HEK293T (cell line): ENCODE measurements around the gene NPHP4.

ENCODE experiments used
- CTCF ChIA-PET: fragments of 350-600 bp; formaldehyde crosslinking; extraction: SDS; loops from one replicate; lab custom pipeline; 2021; ENCODE audit warnings: antibody characterized with exemption, inconsistent platforms; lab: Yijun Ruan, JAX
- POLR2A ChIA-PET: fragments of 350-600 bp; formaldehyde crosslinking; extraction: SDS; loops from one replicate; lab custom pipeline; 2020; ENCODE audit warnings: antibody characterized with exemption, inconsistent platforms; lab: Yijun Ruan, JAX
- DNase-seq: peaks from one replicate; pipeline ENCODE4 v3.0.0; 2012; ENCODE audit warnings: mixed read lengths; ENCODE audit errors: extremely low spot score
- ARNT ChIP-seq: fragments of 450-650 bp; IDR thresholded peaks from 2 replicates; pipeline ENCODE4 v1.6.1; 2017; ENCODE audit warnings: mild to moderate bottlenecking
- BHLHE40 ChIP-seq: fragments of 450-650 bp; IDR thresholded peaks from 2 replicates; pipeline ENCODE4 v1.6.1; 2016; ENCODE audit warnings: mild to moderate bottlenecking, moderate library complexity, borderline replicate concordance
- CTBP1 ChIP-seq: fragments of 450-650 bp; IDR thresholded peaks from 2 replicates; pipeline ENCODE4 v1.6.1; 2016; ENCODE audit warnings: borderline replicate concordance
- ELF4 ChIP-seq: fragments of 450-650 bp; IDR thresholded peaks from 2 replicates; pipeline ENCODE4 v1.6.1; 2017; ENCODE audit warnings: antibody characterized with exemption
- FOXA1 ChIP-seq: fragments of 450-650 bp; IDR thresholded peaks from 2 replicates; pipeline ENCODE4 v1.6.1; 2016; ENCODE audit warnings: mild to moderate bottlenecking
- FOXK2 ChIP-seq: fragments of 450-650 bp; IDR thresholded peaks from 2 replicates; pipeline ENCODE4 v1.6.1; 2016; ENCODE audit warnings: mild to moderate bottlenecking
- FOXM1 ChIP-seq: fragments of 450-650 bp; IDR thresholded peaks from 2 replicates; pipeline ENCODE4 v1.6.1; 2017; ENCODE audit warnings: mild to moderate bottlenecking, borderline replicate concordance
- HDGF ChIP-seq: fragments of 450-650 bp; IDR thresholded peaks from 2 replicates; pipeline ENCODE4 v1.6.1; 2017; ENCODE audit warnings: antibody characterized with exemption, borderline replicate concordance
- L3MBTL2 ChIP-seq: fragments of 450-650 bp; conservative IDR thresholded peaks from 2 replicates; pipeline ENCODE4 v1.6.1; 2016; ENCODE audit warnings: mild to moderate bottlenecking
- LEF1 ChIP-seq: fragments of 450-650 bp; IDR thresholded peaks from 2 replicates; pipeline ENCODE4 v1.6.1; 2017; ENCODE audit warnings: mild to moderate bottlenecking, borderline replicate concordance
- NFRKB ChIP-seq: fragments of 450-650 bp; IDR thresholded peaks from 2 replicates; pipeline ENCODE4 v1.6.1; 2016; ENCODE audit warnings: mild to moderate bottlenecking, moderate library complexity
- PKNOX1 ChIP-seq: fragments of 450-650 bp; IDR thresholded peaks from 2 replicates; pipeline ENCODE4 v1.6.1; 2016
- SP1 ChIP-seq: fragments of 450-650 bp; IDR thresholded peaks from 2 replicates; pipeline ENCODE4 v1.6.1; 2017
- SUZ12 ChIP-seq: fragments of 450-650 bp; IDR thresholded peaks from 2 replicates; pipeline ENCODE4 v1.6.1; 2016; ENCODE audit warnings: mild to moderate bottlenecking
- TARDBP ChIP-seq: fragments of 450-650 bp; IDR thresholded peaks from 2 replicates; pipeline ENCODE4 v1.6.1; 2016
- ZNF384 ChIP-seq: fragments of 450-650 bp; IDR thresholded peaks from 2 replicates; pipeline ENCODE4 v1.6.1; 2016

The NPHP4 gene

GRCh38 chr1:5908461-5909375 lies 83.5 kb downstream of the NPHP4 start:
- no peak for TF ChIP-seq LEF1
- no peak for TF ChIP-seq BHLHE40
- TF ChIP-seq NFRKB: no peak
- TF ChIP-seq CTBP1: no peak
- TF ChIP-seq TARDBP: no peak
- TF ChIP-seq ZNF384: no peak
- TF ChIP-seq PKNOX1: no peak
- TF ChIP-seq HDGF: no peak
- no peak for TF ChIP-seq SUZ12
- TF ChIP-seq ARNT: no peak
- TF ChIP-seq FOXM1: no peak
- no peak for TF ChIP-seq L3MBTL2
- TF ChIP-seq SP1: no peak
- TF ChIP-seq FOXK2: no peak
- no peak for TF ChIP-seq FOXA1
- POLR2A ChIA-PET: no interaction called here
- CTCF ChIA-PET: interaction anchor here (0.8 kb wide), 1 partner anchor 151 kb away, joined by 3 read pairs; no protein-coding TSS in a partner anchor
- DNase-seq: no peak

GRCh38 chr1:5907966-5908365 lies 84.3 kb downstream of the NPHP4 start:
- CTCF ChIA-PET: interaction anchor here (1.5 kb wide), 1 partner anchor 398 kb away, joined by 5 read pairs; no protein-coding TSS in a partner anchor
- POLR2A ChIA-PET: no interaction called here
- DNase-seq: no peak
- TF ChIP-seq L3MBTL2: no peak
- TF ChIP-seq ARNT: no peak
- no peak for TF ChIP-seq HDGF
- no peak for TF ChIP-seq FOXA1
- no peak for TF ChIP-seq ELF4
- no peak for TF ChIP-seq SUZ12
- no peak for TF ChIP-seq PKNOX1
- no peak for TF ChIP-seq CTBP1
- no peak for TF ChIP-seq ZNF384
- TF ChIP-seq SP1: no peak
- no peak for TF ChIP-seq LEF1
- no peak for TF ChIP-seq FOXM1
- TF ChIP-seq BHLHE40: no peak
- TF ChIP-seq FOXK2: no peak
- TF ChIP-seq NFRKB: no peak
- no peak for TF ChIP-seq TARDBP

GRCh38 chr1:5907386-5907785 lies 84.8 kb downstream of the NPHP4 start:
- POLR2A ChIA-PET: no interaction called here
- TF ChIP-seq FOXM1: no peak
- TF ChIP-seq SP1: no peak
- TF ChIP-seq TARDBP: no peak
- TF ChIP-seq SUZ12: no peak
- DNase-seq: no peak
- CTCF ChIA-PET: interaction anchor here (1.5 kb wide), 1 partner anchor 397 kb away, joined by 5 read pairs; no protein-coding TSS in a partner anchor

DNA sequence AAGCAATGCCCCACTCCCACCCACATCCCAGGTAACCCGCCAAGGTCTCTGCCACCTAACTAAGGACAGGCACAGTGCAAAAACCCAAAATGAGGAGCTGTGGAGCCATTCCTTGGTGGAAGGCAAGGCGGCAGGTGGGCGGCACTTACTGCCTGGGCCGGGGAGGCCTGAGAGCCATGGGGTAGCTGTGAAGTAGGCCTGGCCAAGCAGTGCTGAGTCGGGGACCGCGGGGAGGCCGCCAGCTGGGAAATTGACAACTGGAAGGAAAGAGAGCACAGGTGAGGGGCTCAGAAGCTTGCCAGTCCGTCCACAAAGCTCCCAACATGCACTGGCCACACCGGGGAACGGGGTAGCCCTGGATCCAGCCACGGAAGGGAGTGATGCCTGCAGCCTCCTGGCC lies 85.3 kb downstream of the NPHP4 start:
- DNase-seq: no peak
- CTCF ChIA-PET: interaction anchor here (1.5 kb wide), 1 partner anchor 397 kb away, joined by 5 read pairs; no protein-coding TSS in a partner anchor
- TF ChIP-seq NFRKB (no peak), PKNOX1 (no peak), HDGF (no peak), LEF1 (no peak), ZNF384 (no peak), FOXK2 (no peak), FOXA1 (no peak), ELF4 (no peak), TARDBP (no peak), CTBP1 (no peak)
- POLR2A ChIA-PET: no interaction called here

DNA sequence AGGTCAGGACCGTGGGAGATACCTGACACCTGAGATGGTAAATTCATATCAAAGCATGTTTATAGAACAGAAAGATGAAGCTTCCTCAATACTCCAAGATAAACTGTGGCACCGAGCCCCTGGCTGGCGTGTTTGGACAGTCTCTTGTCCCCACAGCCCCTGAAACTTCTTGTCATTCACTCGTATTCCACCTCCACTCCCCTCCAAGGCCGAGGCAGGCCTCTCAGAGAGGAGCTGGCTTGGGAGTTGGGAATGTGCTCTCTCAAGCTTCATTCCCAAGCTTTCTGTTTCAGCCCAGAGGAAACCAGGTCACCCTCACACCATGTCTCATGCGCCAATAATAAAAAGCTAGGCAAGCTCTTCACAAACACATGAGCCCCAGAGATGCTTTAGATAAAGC lies 86.1 kb downstream of the NPHP4 start:
- CTCF ChIA-PET: no interaction called here

More for the DNA sequence above, 86.1 kb downstream of the NPHP4 start:
- POLR2A ChIA-PET: no interaction called here
- TF ChIP-seq SUZ12 (no peak), HDGF (no peak), CTBP1 (no peak), ZNF384 (no peak), LEF1 (no peak), SP1 (no peak), TARDBP (no peak), PKNOX1 (no peak), ELF4 (no peak), BHLHE40 (no peak), ARNT (no peak), NFRKB (no peak), FOXA1 (no peak), FOXM1 (no peak), L3MBTL2 (no peak), FOXK2 (no peak)
- DNase-seq: no peak
